CD14-positive monocyte (primary cell): Measurements from ENCODE around the gene PCDHGA11. TPM values are rescaled to one million over a fixed set of nuclear protein-coding genes. Genes with fewer than 3 reads are reported as not detected.
"Not testable (repeated sequence)": the region's sequence is repeated elsewhere in the genome, so short reads cannot be mapped to it uniquely, and the experiment has no call there.

Experiments used
- DNase-seq, 3 donors: peaks; one replicate each; pipeline ENCODE4 v3.0.0-alpha.2; 2011 to 2022
- H2AFZ ChIP-seq: 2 replicates; pipeline ENCODE4 v1.6.0; 2012; ENCODE audit warnings: mild to moderate bottlenecking, low read depth, low read length, inconsistent platforms; ENCODE audit not compliant: insufficient read depth, poor library complexity, severe bottlenecking
- H3K27ac ChIP-seq, 2 donors: 1 replicate in 1 of 2; 2 replicates in 1 of 2; pipeline ENCODE4 v1.5.1; 2012 to 2013; ENCODE audit warnings: low read length in 2 of 2, control low read depth in 1 of 2, inconsistent platforms in 1 of 2, low read depth in 1 of 2, mild to moderate bottlenecking in 1 of 2
- H3K27me3 ChIP-seq, 2 donors: one replicate each; pipeline versions ENCODE4 v1.6.0 to v1.6.1; 2011 to 2013; ENCODE audit warnings: low read length in 2 of 2; ENCODE audit not compliant: control insufficient read depth in 2 of 2, insufficient read depth in 2 of 2
- H3K36me3 ChIP-seq, 2 donors: replicated peaks in 1 of 2; 1 replicate in 1 of 2; 2 replicates in 1 of 2; pipeline versions ENCODE4 v1.5.1 to v1.6.1; 2012 to 2013; ENCODE audit warnings: low read length in 2 of 2, control low read depth in 1 of 2, inconsistent platforms in 1 of 2, mild to moderate bottlenecking in 1 of 2; ENCODE audit not compliant: insufficient read depth in 2 of 2, control insufficient read depth in 1 of 2
- H3K4me1 ChIP-seq, 2 donors: 1 replicate in 1 of 2; 2 replicates in 1 of 2; pipeline versions ENCODE4 v1.5.1 to v1.6.1; 2012 to 2013; ENCODE audit warnings: low read length in 2 of 2, control low read depth in 1 of 2, inconsistent platforms in 1 of 2, mild to moderate bottlenecking in 1 of 2, moderate library complexity in 1 of 2; ENCODE audit not compliant: insufficient read depth in 2 of 2, control insufficient read depth in 1 of 2
- H3K4me2 ChIP-seq: replicated peaks from 2 replicates; pipeline ENCODE3; 2012; ENCODE audit warnings: low read length, moderate library complexity, mild to moderate bottlenecking; ENCODE audit not compliant: poor library complexity, severe bottlenecking; ENCODE audit errors: extremely low read depth
- H3K4me3 ChIP-seq, 3 experiments: fragments of 200-600 bp in 1 of 3; sonication (generic) in 1 of 3; replicated peaks in 1 of 3; 1 replicate in 2 of 3; 2 replicates in 1 of 3; pipeline ENCODE4 v1.5.1; 2011 to 2013; ENCODE audit warnings: low read length in 3 of 3, mild to moderate bottlenecking in 3 of 3, control low read depth in 2 of 3, low read depth in 2 of 3, inconsistent platforms in 1 of 3, moderate library complexity in 1 of 3
- H3K79me2 ChIP-seq: 2 replicates; pipeline ENCODE4 v1.6.0; 2012; ENCODE audit warnings: mild to moderate bottlenecking, control low read depth, inconsistent platforms, low read length, moderate library complexity; ENCODE audit not compliant: insufficient read depth
- H3K9ac ChIP-seq: 2 replicates; pipeline ENCODE4 v1.6.0; 2017; ENCODE audit warnings: low read length, mild to moderate bottlenecking; ENCODE audit not compliant: insufficient read depth, poor library complexity, severe bottlenecking
- H3K9me3 ChIP-seq, 2 donors: replicated peaks in 1 of 2; 1 replicate in 1 of 2; 2 replicates in 1 of 2; pipeline versions ENCODE4 v1.5.1 to v1.6.1; 2012 to 2013; ENCODE audit warnings: low read length in 2 of 2, control low read depth in 1 of 2; ENCODE audit not compliant: control insufficient read depth in 1 of 2, insufficient read depth in 1 of 2
- H4K20me1 ChIP-seq: 2 replicates; pipeline ENCODE4 v1.6.0; 2012; ENCODE audit warnings: mild to moderate bottlenecking, low read length, control low read depth, moderate library complexity; ENCODE audit not compliant: insufficient read depth
- H3K27ac Mint-ChIP-seq, 7 donors: one replicate each; pipeline ENCODE4 v1.8.0; 2020; ENCODE audit warnings: mild to moderate bottlenecking in 7 of 7, mixed read lengths in 7 of 7, moderate library complexity in 6 of 7, inconsistent platforms in 2 of 7
- H3K27me3 Mint-ChIP-seq, 3 donors: one replicate each; pipeline ENCODE4 v1.8.0; 2021 to 2022; ENCODE audit warnings: low read depth in 3 of 3, mild to moderate bottlenecking in 3 of 3, mixed read lengths in 3 of 3, moderate library complexity in 3 of 3, inconsistent platforms in 1 of 3
- H3K36me3 Mint-ChIP-seq, 2 donors: one replicate each; pipeline ENCODE4 v1.8.0; 2020; ENCODE audit warnings: mixed read lengths in 2 of 2, inconsistent platforms in 1 of 2, mild to moderate bottlenecking in 1 of 2
- H3K4me1 Mint-ChIP-seq: one replicate; pipeline ENCODE4 v1.8.0; 2020; ENCODE audit warnings: mild to moderate bottlenecking, mixed read lengths
- H3K4me3 Mint-ChIP-seq, 2 donors: one replicate each; pipeline ENCODE4 v1.8.0; 2020; ENCODE audit warnings: mild to moderate bottlenecking in 2 of 2, mixed read lengths in 2 of 2, moderate library complexity in 1 of 2
- H3K9me3 Mint-ChIP-seq, 7 donors: one replicate each; pipeline ENCODE4 v1.8.0; 2020 to 2022; ENCODE audit warnings: mixed read lengths in 7 of 7, mild to moderate bottlenecking in 6 of 7, moderate library complexity in 6 of 7, inconsistent platforms in 2 of 7
- WGBS: methylation state at CpG from one replicate; pipeline ENCODE4 v1.1.5; 2013; ENCODE audit warnings: missing lambda C conversion rate; ENCODE audit not compliant: insufficient coverage; 5-methylcytosine and 5-hydroxymethylcytosine counted together
- intact Hi-C, 2 donors: fragments of 100-400 bp; cut with micrococcal nuclease; formaldehyde crosslinking; loops; one replicate each; pipeline versions ENCODE4 v1.15.0 to v1.15.1; 2023
- polyA plus RNA-seq, 3 donors: library from polyadenylated mRNA; depleted of rRNA in 1 of 3; unstranded in 2 of 3; stranded (reverse) in 1 of 3; fragments of 300-500 nt in 2 of 3; fragments of >200 nt in 1 of 3; fragmentation: Illumina TruSeq in 2 of 3; gene quantifications; 1 replicate in 2 of 3; 2 replicates in 1 of 3; pipeline ENCODE4 v1.2.3, GENCODE V29; 2012 to 2021
- TF ChIP-seq, protein P1 (sequence below): fragments of 200-600 bp; IDR thresholded peaks from one replicate; pipeline ENCODE4 v1.8.0; 2022; ENCODE audit warnings: antibody characterized with exemption, mild to moderate bottlenecking

PCDHGA11 gene
- polyA plus RNA-seq, 3 donors = not detected

GRCh38 chr5:141397756-141398551 lies 22.9 kb upstream of the PCDHGA11 start, which contains the start of gene PCDHGB5:
TSS of gene PCDHGB5 (plus strand) at chr5:141397947. CDS start at chr5:141398128, 181 bp downstream.
- peaks cover 50 to 83% of the 10 kb centered on the region in 2 donors for H3K9me3 ChIP-seq
- not testable (repeated sequence) for H3K4me3 ChIP-seq

DNA sequence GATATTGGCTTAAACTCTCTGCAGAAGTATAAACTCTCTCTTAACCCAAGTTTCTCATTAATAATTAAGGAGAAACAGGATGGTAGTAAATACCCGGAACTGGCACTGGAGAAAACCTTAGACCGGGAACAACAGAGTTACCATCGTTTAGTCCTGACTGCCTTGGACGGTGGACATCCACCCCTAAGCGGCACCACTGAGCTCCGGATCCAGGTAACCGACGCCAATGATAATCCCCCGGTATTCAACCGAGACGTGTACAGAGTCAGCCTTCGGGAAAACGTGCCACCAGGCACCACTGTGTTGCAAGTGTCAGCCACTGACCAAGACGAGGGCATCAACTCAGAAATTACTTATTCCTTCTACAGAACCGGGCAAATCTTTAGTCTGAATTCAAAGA lies 22.2 kb upstream of the PCDHGA11 start:
- DNase-seq = no peak
- Histone ChIP-seq H3K27me3 (peaks cover 59 to 97% of the 10 kb centered on the region in 2 donors), H3K4me1 (peaks cover 0 to 3% of the 10 kb centered on the region in 2 donors), H3K36me3 (no peaks in the 10 kb centered on the region), H3K4me3 (no peak overlapping the region), H3K79me2 (no peaks in the 10 kb centered on the region), H4K20me1 (no peaks in the 10 kb centered on the region), H2AFZ (no peak overlapping the region), H3K9ac (no peak overlapping the region), H3K4me2 (no peak overlapping the region), H3K9me3 (peaks cover 50 to 83% of the 10 kb centered on the region in 2 donors), H3K27ac (no peak overlapping the region)
- 30% methylated on average over 14 of the region's 15 CpGs for WGBS
- TF ChIP-seq, protein P1, sequence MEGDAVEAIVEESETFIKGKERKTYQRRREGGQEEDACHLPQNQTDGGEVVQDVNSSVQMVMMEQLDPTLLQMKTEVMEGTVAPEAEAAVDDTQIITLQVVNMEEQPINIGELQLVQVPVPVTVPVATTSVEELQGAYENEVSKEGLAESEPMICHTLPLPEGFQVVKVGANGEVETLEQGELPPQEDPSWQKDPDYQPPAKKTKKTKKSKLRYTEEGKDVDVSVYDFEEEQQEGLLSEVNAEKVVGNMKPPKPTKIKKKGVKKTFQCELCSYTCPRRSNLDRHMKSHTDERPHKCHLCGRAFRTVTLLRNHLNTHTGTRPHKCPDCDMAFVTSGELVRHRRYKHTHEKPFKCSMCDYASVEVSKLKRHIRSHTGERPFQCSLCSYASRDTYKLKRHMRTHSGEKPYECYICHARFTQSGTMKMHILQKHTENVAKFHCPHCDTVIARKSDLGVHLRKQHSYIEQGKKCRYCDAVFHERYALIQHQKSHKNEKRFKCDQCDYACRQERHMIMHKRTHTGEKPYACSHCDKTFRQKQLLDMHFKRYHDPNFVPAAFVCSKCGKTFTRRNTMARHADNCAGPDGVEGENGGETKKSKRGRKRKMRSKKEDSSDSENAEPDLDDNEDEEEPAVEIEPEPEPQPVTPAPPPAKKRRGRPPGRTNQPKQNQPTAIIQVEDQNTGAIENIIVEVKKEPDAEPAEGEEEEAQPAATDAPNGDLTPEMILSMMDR = no peak
- intact Hi-C loops = no loop called here
- H3K27ac Mint-ChIP-seq = no peak overlapping the region
- peaks cover 37 to 76% (median 64%) of the 10 kb centered on the region in 7 donors for H3K9me3 Mint-ChIP-seq
- H3K4me1 Mint-ChIP-seq = peaks cover 9% of the 10 kb centered on the region
- H3K36me3 Mint-ChIP-seq = peaks cover 9 to 10% of the 10 kb centered on the region in 2 donors
- H3K27me3 Mint-ChIP-seq = peaks cover 69 to 85% (median 83%) of the 10 kb centered on the region in 3 donors
- H3K4me3 Mint-ChIP-seq = peak overlapping the region in 1 of 2 donors; percentile 73

More at GRCh38 chr5:141397756-141398551, 22.9 kb upstream of the PCDHGA11 start, which contains the start of gene PCDHGB5:
- Mint-ChIP-seq H3K9me3 (peaks cover 37 to 76% (median 64%) of the 10 kb centered on the region in 7 donors), H3K27me3 (peaks cover 69 to 85% (median 83%) of the 10 kb centered on the region in 3 donors), H3K36me3 (peaks cover 7 to 13% of the 10 kb centered on the region in 2 donors), H3K4me3 (peak within 1 kb of the TSS; percentile 37 to 73)
- H4K20me1 ChIP-seq, H3K4me1 Mint-ChIP-seq, H3K27ac Mint-ChIP-seq, DNase-seq, H3K9ac ChIP-seq, H3K36me3 ChIP-seq, intact Hi-C loops, H3K4me2 ChIP-seq, H3K27ac ChIP-seq, H3K79me2 ChIP-seq, H3K4me1 ChIP-seq: not testable (repeated sequence)
- H2AFZ ChIP-seq = peak within 1 kb of the TSS; percentile 29
- TF ChIP-seq, protein P1 = peak; percentile 49
- WGBS = 1% methylated on average over 13 of the region's 43 CpGs
- peaks cover 56 to 97% of the 10 kb centered on the region in 2 donors for H3K27me3 ChIP-seq
